NCI-H1092 (cell line): Measurements from ENCODE around the gene AKT2.
"Not testable (repeated sequence)": the region's sequence is repeated elsewhere in the genome, so short reads cannot be mapped to it uniquely, and the experiment has no call there.

Source experiments
- DNase-seq: peaks from one replicate; lab custom pipeline; 2025; lab: John Stamatoyannopoulos, UW

Gene AKT2

GRCh38 chr19:40234429-40235237 lies 50.5 kb downstream of the AKT2 start:
- DNase-seq: no peak

GRCh38 chr19:40233811-40234389 lies 51.2 kb downstream of the AKT2 start:
- DNase-seq: no peak

DNA sequence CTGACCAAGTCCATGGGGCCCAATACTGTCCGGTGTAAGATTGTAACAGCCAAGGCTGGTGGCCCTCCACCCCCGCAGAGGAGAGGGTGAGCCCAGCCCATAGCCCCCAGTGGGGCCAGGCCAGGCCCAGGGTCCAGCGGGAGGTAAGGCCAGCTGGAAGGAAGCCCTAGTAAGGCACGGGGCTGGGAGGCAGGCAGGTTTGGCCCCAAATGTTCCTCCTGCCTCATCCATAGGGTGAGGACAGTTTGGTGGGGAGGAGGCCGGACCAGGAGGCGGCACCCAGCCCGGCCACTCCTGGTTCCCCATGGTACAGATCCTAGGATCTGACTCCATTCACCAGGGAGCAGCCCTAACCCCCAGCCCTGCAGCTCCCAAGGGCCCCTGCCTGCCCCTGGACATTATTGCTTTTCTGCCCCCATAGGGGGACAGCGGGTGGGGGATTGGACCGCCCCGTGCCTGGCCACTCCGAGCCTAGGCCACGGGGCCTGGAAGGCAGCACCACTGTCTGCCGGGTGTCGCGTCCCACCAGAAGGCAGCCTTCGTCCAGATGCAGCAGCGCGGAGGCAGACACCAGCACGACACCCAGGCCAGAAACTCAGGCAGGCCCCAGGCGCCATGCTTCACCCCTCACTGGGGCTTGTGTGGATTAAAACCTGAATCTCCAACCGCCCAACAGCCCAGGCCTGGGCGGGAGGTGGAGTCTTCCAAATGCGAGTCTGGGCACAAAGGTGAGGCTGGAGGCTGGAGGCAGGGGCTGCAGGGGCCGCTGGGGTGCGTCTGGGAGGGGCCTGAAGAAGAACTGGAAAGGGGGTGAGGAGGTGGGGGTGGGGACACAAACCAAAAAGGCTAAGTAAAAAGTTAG lies 52.0 kb downstream of the AKT2 start:
- no peak for DNase-seq

DNA sequence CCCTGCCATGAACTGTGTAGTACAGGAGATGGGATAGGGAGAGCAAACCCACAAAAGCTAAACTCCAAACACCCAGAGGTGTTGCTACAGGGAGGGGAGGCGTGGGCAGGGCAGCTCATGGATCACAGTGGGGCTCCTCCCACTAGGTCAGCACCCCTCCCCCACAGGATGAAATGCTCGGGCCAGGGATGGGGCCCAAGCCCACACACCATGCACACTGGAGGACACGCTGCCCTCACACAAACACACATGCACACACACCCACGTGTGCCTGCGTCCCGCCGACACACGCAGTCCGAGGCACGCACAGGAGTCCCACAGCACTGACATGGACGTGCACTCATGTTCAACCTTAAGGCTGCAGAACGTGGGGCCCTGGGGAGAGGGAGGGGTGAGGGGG lies 52.7 kb downstream of the AKT2 start:
- no peak for DNase-seq

DNA sequence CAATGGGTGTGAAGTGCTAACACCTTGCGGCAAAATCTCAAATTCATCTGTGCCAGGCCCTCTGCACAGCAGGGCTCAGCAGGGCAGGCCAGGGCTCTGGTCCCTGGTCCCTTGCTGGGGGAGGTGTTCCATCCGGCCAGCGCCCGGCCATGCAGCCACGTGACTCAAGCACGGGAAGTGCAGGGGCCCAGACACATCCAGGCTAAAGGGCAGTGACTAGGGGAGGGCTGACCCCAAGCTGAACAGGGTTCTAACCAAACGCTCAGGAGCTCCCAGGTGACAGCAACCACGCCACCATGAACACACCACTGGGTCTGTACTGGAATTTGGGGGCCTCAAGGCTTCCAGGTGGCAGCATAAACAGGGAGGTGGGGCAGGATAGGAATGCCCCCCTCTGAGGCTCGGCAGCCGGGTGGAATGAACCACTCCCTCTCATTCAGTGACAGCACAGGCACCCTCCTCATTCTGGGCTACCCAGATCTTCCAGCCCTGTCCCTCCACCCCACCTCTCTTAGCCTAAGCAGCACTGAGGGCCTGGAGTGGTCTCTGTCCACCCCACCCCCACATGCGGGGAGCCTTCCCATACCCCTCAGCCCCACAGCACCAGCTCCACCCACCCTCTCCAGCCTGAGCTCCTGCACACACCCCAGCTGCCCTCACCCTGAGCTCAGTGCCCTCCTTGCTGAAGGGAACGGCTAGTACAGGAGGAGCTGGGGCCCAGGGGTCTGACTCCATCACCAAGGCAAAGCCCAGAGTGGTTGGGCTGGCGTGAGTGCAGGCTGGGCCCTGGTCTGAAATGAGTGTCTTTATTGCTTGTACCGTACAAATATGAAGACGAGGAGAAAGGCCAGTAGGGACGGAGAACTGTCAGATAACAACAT lies 53.4 kb downstream of the AKT2 start:
- DNase-seq: no peak

DNA sequence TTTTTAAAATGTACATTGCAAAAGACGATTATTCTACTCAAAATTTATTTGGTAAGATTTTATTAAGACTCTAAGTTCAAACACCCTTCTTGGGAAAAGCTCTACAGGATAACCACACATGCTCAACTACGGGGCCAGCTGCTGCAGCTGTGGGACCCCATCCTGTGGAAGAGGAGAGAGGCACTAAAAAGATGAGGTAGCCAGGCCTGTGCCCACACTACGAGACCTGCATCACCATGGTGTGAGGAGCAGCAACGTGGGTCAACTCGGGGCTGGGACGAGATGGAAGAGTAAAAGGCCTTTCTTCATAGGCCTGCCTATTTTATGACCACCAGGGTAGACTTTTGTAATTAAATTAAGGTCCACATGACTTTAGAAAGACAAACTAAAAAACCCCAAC lies 54.1 kb downstream of the AKT2 start:
- DNase-seq: no peak

- DNase-seq: no peak
Measured at GRCh38 chr19:40229926-40230417, 55.2 kb downstream of the AKT2 start.

- no peak for DNase-seq
Measured at GRCh38 chr19:40229484-40229883, 55.7 kb downstream of the AKT2 start.

DNA sequence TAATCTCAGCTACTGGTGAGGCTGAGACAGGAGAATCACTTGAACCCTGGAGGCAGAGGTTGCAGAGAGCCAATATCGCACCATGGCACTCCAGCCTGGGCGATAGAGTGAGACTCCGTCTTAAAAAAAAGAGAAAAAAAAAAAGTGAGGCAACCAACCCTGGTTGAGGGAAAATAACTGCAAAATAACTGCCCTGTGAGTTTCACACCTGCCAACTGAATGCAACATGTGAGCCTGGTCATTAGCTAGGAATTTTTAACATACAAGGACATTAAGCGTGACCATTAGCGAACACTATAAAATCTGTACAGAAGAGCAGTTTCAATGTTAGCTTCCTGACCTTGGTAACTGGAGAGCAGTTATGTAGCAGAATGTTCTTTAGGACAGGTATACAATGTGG lies 56.3 kb downstream of the AKT2 start:
- DNase-seq: no peak

DNA sequence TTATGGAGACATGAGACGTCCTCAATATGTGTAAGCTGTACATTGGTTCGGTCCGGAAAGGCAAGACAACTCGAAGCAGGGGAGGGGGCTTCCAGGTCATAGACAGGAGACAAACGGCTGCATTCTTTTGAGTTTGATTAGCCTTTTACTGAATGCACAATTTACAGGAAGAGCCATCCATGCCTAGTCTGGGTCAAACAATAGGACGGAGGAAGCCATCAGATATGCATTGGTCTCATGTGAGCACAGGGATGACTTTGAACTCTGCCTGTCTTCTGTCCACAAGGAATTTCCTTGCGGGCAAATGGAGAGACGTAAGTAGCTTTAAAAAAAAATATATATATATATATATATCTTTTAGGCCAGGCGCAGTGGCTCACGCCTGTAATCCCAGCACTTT lies 56.8 kb downstream of the AKT2 start:
- DNase-seq: no peak

DNA sequence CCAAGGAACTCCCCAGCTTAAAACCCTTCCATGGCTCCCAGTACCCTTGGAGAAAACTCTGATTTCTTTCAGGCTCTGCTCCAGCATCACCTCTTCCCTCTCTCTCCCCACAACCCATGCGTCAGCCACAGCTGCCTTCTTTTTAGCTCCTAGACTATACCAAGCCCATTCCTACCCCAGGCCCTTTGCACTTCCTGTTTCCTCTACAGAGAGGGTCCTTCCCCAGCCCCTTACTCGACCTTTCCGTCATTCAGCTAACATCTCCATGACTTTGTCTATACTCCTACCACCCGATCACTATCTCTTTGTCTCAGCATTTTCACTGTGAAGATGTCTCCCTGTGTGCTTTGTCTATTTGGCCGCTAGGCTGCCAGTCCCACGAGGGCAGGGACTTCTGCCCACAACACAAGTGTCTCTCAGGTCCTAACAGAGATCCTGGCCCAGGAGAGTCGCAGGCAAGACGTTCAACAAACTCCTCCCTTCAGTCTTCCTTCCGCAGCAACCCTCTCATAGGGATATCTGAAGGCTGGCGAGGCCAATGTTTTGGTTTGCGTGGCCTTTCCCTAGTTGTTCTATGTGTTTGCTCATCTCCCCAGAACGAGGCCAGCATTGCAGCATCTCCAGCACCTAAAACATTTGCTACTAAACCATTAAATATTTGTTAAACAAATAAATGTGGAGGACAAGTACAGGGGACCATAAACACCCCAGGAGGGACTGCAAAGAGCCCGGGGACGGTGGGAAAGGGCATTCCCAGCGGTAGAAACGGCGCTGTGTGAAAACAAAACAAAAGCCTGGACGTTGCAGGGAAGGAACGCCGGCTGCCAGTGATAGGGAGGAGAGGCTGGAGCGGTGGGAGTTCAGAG lies 59.5 kb downstream of the AKT2 start:
- DNase-seq: peak; percentile 8

DNA sequence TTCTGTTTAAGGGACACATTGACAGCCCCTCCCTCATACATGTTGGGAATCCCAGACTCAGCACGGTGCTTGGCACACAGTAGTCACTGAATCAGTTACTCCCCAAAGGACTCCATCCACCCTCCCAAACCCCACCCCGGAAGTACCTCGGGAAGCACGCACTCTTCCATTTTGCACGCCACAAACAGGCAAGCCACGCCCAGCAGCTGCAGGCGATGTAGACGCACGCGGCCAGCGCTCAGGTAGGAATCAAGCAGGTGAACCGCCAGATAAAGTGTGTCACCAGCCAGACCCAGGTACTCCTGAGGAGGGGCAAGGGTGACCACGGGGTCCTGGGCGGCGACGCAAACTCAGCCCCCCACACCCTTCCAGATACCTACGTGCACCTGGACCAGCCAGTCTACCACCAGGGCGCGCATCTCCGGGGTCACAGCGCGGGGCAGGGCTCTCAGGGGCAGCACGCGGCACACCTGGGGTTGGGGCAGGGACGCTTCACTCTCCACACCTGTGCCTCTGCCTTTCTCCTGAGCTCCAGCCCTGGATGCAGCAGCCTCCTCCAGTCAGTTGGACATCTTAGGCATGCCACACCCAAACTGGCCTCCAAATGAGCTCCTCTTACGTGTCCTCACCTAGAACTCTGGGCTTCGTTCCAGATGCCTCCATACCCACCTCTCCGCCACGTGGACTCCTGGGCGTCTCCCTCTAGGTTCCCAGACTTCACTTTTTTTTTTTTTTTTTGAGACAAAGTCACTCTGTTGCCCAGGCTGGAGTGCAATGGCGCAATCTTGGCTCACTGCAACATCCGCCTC lies 60.6 kb downstream of the AKT2 start:
- DNase-seq: no peak

GRCh38 chr19:40223135-40223822 lies 61.9 kb downstream of the AKT2 start:
- no peak for DNase-seq

DNA sequence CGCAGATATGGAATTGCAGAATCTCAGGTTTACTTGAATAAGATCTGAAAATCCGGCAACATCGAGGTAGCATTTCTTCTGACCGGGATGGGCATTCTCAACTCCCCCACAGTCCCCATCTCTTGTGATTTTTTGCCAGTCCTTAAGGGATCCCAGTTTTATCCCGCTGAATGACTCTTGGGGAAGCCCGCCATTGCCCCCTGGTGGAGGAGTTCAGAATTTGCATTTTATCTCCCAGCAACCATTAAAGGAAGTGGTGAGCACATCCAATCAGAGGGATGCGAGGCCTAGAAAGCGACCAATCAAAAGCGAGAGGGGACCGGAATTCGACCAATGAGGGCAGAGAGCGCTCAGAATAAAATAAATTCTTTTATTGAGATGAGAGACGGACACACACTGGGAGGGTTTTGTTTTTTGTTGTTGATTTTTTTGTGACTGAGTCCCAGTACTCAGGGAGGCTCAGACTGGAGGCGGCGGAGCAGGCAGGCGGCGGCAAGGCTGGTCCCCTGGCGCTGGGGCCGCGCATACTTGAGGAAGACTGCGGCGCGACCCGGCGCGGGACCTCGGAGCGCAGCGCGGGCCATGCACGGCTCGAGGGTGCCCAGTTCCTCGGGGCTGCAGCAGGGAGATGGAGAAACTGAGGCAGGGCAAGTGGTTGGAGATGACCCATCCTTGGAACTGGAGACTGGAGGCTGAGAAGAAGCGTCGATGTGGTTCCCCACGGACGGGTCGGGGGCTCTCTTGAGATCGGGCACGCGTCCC lies 63.1 kb downstream of the AKT2 start:
- DNase-seq: peak; percentile 57

DNA sequence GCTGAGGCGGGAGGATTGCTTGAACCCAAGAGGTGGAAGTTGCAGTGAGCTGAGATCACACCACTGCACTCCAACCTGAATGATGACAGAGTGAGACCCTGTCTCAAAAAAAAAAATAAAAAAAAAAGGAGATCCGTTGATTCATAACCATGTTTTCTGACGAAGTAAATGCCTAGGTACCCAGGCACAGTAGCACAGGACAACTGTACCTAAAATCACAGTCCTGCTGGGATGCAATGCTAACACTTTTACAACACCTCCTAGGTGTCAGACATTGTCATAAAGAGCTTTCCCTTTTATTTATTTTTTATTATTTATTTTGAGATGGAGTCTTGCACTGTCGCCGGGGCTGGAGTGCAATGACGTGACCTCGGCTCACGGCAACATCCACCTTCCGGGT lies 64.5 kb downstream of the AKT2 start:
- no peak for DNase-seq

DNA sequence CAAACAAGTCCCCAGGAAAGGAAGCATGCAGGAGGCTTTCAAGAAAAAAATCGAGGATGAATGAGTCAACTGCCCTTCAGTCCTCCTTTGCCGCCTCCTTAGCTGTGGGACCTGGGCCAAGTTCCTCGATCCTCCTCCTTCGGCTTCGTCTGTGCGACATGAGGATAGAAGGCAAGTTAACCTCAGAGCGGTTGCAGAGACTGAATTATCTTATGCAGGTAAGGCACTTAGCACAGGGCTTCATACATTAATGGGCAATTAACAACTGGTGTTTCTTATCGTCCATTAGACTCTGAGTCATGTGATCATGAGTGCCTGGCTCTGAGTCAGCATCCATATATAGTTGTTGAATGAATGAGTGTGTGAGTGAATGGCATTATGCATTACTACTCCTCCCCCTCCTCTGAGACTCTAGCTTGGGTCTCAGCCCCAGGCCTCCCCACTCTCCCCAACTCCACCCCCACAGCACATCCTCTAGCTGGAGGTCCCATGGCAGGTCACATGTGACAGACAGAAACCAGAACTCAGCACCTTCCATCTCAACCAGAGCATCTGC lies 65.3 kb downstream of the AKT2 start:
- no peak for DNase-seq

GRCh38 chr19:40219029-40219428 lies 66.1 kb downstream of the AKT2 start:
- DNase-seq: not testable (repeated sequence)
